Measurements from ENCODE around the gene TSPAN5.
"Not testable (repeated sequence)": the region's sequence is repeated elsewhere in the genome, so short reads cannot be mapped to it uniquely, and the experiment has no call there.

TSPAN5 gene

GRCh38 chr4:98542011-98542410 lies 116.4 kb downstream of the TSPAN5 start:
- H3K4me3 ChIP-seq (ENCODE audit: low read length): no peak overlapping the region
- no peaks in the 10 kb centered on the region for H3K9me3 ChIP-seq (ENCODE audit: insufficient read depth, low read depth, low read length)
- WGBS: 100% methylated on average over 1 of the region's 2 CpGs
- no peaks in the 10 kb centered on the region for H3K36me3 ChIP-seq (ENCODE audit: insufficient read depth, low read length)
- peaks cover 8% of the 10 kb centered on the region for H3K4me1 ChIP-seq (ENCODE audit: insufficient read depth, low read length)
- no peak overlapping the region for H3K27ac ChIP-seq (ENCODE audit: low read depth, low read length)
- H3K27me3 ChIP-seq (ENCODE audit: insufficient read depth, low read length): no peaks in the 10 kb centered on the region
- no peak overlapping the region for H3K9ac ChIP-seq (ENCODE audit: low read depth, low read length)

- Histone ChIP-seq H3K4me1 (ENCODE audit: insufficient read depth, low read length) (peaks cover 13% of the 10 kb centered on the region), H3K9me3 (ENCODE audit: insufficient read depth, low read depth, low read length) (no peaks in the 10 kb centered on the region), H3K9ac (ENCODE audit: low read depth, low read length) (no peak overlapping the region), H3K27me3 (ENCODE audit: insufficient read depth, low read length) (no peaks in the 10 kb centered on the region), H3K27ac (ENCODE audit: low read depth, low read length) (no peak overlapping the region), H3K36me3 (ENCODE audit: insufficient read depth, low read length) (no peaks in the 10 kb centered on the region), H3K4me3 (ENCODE audit: low read length) (no peak overlapping the region)
- WGBS: 96% methylated on average over 4 of the region's 4 CpGs
Observed at GRCh38 chr4:98540803-98541202, 117.6 kb downstream of the TSPAN5 start.

DNA sequence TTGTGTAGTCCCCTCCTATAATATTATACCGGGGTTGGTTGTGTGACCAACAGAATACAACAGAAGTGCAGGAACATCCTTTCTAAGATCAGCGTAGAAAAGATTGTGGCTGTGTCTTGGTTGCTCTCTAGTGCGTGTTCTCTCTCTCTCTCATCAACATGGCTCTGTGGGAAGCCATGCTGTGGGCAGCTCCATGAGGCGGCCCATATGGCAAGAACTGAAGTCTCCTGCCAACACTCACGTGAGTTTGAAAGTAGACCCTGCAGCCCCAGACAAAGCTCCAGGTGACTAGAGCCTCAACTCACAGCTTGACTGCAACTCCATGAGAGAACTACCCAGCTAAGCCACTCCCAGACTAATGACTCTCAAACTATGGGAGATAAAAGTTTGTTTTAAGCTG lies 118.7 kb downstream of the TSPAN5 start:
- WGBS: 94% methylated on average over 5 of the region's 5 CpGs

DNA sequence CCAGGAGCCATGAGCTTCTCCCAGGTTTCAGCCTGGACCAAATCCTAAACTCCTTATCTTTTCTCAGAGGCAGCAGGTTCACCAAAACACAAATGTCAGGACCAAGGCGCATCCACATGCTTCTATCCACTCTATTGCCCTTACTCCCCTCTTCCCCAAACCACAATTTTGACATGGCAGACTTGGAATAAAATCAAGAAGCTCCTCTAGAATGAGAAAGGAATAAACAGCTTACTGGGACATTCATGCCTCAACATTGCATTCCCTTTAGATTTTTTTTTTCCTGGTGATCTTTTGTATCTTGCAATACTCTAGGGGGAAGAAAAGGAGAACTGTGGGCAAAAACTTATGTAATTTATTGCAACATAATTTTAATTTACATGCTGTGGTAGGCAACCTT lies 119.1 kb downstream of the TSPAN5 start:
- no peak overlapping the region for H3K9ac ChIP-seq (ENCODE audit: low read depth, low read length)
- H3K4me1 ChIP-seq (ENCODE audit: insufficient read depth, low read length): peaks cover 13% of the 10 kb centered on the region
- H3K4me3 ChIP-seq (ENCODE audit: low read length): no peak overlapping the region
- no peak overlapping the region for H3K27ac ChIP-seq (ENCODE audit: low read depth, low read length)
- no peaks in the 10 kb centered on the region for H3K9me3 ChIP-seq (ENCODE audit: insufficient read depth, low read depth, low read length)
- no peaks in the 10 kb centered on the region for H3K36me3 ChIP-seq (ENCODE audit: insufficient read depth, low read length)
- H3K27me3 ChIP-seq (ENCODE audit: insufficient read depth, low read length): no peaks in the 10 kb centered on the region
- WGBS: 94% methylated on average over 1 of the region's 1 CpG

More for the DNA sequence above, 118.7 kb downstream of the TSPAN5 start:
- Histone ChIP-seq H3K4me3 (ENCODE audit: low read length) (no peak overlapping the region), H3K4me1 (ENCODE audit: insufficient read depth, low read length) (peaks cover 13% of the 10 kb centered on the region), H3K9ac (ENCODE audit: low read depth, low read length) (no peak overlapping the region), H3K36me3 (ENCODE audit: insufficient read depth, low read length) (no peaks in the 10 kb centered on the region), H3K9me3 (ENCODE audit: insufficient read depth, low read depth, low read length) (no peaks in the 10 kb centered on the region), H3K27ac (ENCODE audit: low read depth, low read length) (no peak overlapping the region), H3K27me3 (ENCODE audit: insufficient read depth, low read length) (no peaks in the 10 kb centered on the region)

GRCh38 chr4:98536631-98537030 lies 121.8 kb downstream of the TSPAN5 start:
- H3K27me3 ChIP-seq (ENCODE audit: insufficient read depth, low read length): no peaks in the 10 kb centered on the region
- WGBS: 73% methylated on average over 11 of the region's 11 CpGs
- peak overlapping the region; percentile 52; the same call in 1 of the 2 replicates for H3K9ac ChIP-seq (ENCODE audit: low read depth, low read length)
- H3K9me3 ChIP-seq (ENCODE audit: insufficient read depth, low read depth, low read length): no peaks in the 10 kb centered on the region
- H3K27ac ChIP-seq (ENCODE audit: low read depth, low read length): no peak overlapping the region
- H3K36me3 ChIP-seq (ENCODE audit: insufficient read depth, low read length): no peaks in the 10 kb centered on the region
- no peak overlapping the region for H3K4me3 ChIP-seq (ENCODE audit: low read length)
- H3K4me1 ChIP-seq (ENCODE audit: insufficient read depth, low read length): peaks cover 13% of the 10 kb centered on the region

GRCh38 chr4:98534146-98534545 lies 124.3 kb downstream of the TSPAN5 start:
- not testable (repeated sequence) for H3K36me3 ChIP-seq (ENCODE audit: insufficient read depth, low read length); H3K27ac ChIP-seq (ENCODE audit: low read depth, low read length); H3K9ac ChIP-seq (ENCODE audit: low read depth, low read length); H3K27me3 ChIP-seq (ENCODE audit: insufficient read depth, low read length); H3K4me3 ChIP-seq (ENCODE audit: low read length); H3K9me3 ChIP-seq (ENCODE audit: insufficient read depth, low read depth, low read length)
- WGBS: 97% methylated on average over 2 of the region's 2 CpGs
- H3K4me1 ChIP-seq (ENCODE audit: insufficient read depth, low read length): peaks cover 13% of the 10 kb centered on the region

GRCh38 chr4:98530572-98530971 lies 127.8 kb downstream of the TSPAN5 start:
- Histone ChIP-seq H3K27ac (ENCODE audit: low read depth, low read length) (no peak overlapping the region), H3K4me1 (ENCODE audit: insufficient read depth, low read length) (peaks cover 3% of the 10 kb centered on the region; the same call in 1 of the 2 replicates), H3K4me3 (ENCODE audit: low read length) (no peak overlapping the region), H3K36me3 (ENCODE audit: insufficient read depth, low read length) (no peaks in the 10 kb centered on the region), H3K9ac (ENCODE audit: low read depth, low read length) (no peak overlapping the region), H3K9me3 (ENCODE audit: insufficient read depth, low read depth, low read length) (no peaks in the 10 kb centered on the region), H3K27me3 (ENCODE audit: insufficient read depth, low read length) (no peaks in the 10 kb centered on the region)
- 75% methylated on average over 3 of the region's 3 CpGs for WGBS

- 100% methylated on average over 1 of the region's 2 CpGs for WGBS
- H3K9ac ChIP-seq (ENCODE audit: low read depth, low read length): no peak overlapping the region
- no peaks in the 10 kb centered on the region for H3K9me3 ChIP-seq (ENCODE audit: insufficient read depth, low read depth, low read length)
- H3K27ac ChIP-seq (ENCODE audit: low read depth, low read length): no peak overlapping the region
- H3K4me1 ChIP-seq (ENCODE audit: insufficient read depth, low read length): peaks cover 3% of the 10 kb centered on the region; the same call in 1 of the 2 replicates
- H3K36me3 ChIP-seq (ENCODE audit: insufficient read depth, low read length): no peaks in the 10 kb centered on the region
- no peak overlapping the region for H3K4me3 ChIP-seq (ENCODE audit: low read length)
- no peaks in the 10 kb centered on the region for H3K27me3 ChIP-seq (ENCODE audit: insufficient read depth, low read length)
Observed at GRCh38 chr4:98529970-98530569, 128.3 kb downstream of the TSPAN5 start.

DNA sequence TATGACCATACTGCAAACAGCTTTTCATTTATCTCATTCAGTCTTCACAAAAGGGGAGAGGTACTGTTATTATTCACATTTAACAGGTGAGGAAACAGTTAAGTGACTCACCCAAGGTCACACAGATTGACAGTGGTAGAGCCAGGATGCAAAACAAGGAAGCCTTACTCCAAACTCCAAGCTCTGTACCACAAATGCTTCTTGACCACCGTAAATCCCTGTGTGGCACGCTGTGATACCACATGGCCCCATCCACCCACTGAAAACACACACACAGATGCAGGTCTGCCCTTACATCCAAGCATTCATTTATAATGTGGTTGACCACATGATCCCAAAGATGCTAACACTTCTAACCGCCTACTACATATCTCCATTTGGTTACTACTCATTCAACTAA lies 129.5 kb downstream of the TSPAN5 start:
- WGBS: 92% methylated on average over 3 of the region's 3 CpGs
- H3K9me3 ChIP-seq (ENCODE audit: insufficient read depth, low read depth, low read length): no peaks in the 10 kb centered on the region

DNA sequence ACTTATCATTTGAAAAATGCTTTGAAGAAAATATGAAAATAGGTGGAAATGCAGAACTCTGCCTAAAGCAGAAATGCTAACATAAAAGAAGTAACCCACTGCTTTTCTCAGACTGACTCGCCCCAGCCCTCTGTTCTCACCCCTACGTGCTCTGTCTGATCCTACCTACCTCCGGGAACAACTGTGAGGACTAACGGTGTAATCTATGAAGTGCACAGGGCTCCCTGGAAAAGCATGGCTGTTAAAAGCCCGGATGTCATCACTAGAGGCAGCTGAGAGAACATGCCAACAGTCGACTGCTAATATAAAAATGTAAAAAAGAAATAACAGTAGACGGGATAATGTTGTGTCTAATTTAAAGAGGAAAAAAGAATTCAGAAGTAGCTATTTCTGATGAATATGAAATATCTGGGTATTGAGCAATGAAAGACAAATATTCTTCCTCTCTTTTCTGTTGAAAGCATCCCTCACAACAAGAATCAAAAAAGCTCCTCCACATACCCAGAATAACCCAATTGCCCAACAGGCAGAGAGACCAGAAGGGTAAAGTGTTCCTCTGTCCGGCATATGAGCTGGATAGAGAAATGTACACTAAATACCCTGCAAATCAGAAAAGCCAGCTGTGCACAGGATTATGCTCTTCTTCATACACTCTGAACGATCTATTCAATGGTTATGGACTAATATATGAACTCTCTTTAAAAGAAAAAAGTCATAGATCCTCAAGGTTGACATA lies 130.7 kb downstream of the TSPAN5 start:
- no peaks in the 10 kb centered on the region for H3K36me3 ChIP-seq (ENCODE audit: insufficient read depth, low read length)
- no peaks in the 10 kb centered on the region for H3K9me3 ChIP-seq (ENCODE audit: insufficient read depth, low read depth, low read length)
- H3K4me3 ChIP-seq (ENCODE audit: low read length): no peak overlapping the region
- peaks cover 6% of the 10 kb centered on the region for H3K4me1 ChIP-seq (ENCODE audit: insufficient read depth, low read length)
- no peak overlapping the region for H3K27ac ChIP-seq (ENCODE audit: low read depth, low read length)
- 92% methylated on average over 8 of the region's 9 CpGs for WGBS
- H3K9ac ChIP-seq (ENCODE audit: low read depth, low read length): no peak overlapping the region
- no peaks in the 10 kb centered on the region for H3K27me3 ChIP-seq (ENCODE audit: insufficient read depth, low read length)

More for the DNA sequence above, 129.5 kb downstream of the TSPAN5 start:
- Histone ChIP-seq H3K9ac (ENCODE audit: low read depth, low read length) (no peak overlapping the region), H3K27me3 (ENCODE audit: insufficient read depth, low read length) (no peaks in the 10 kb centered on the region), H3K36me3 (ENCODE audit: insufficient read depth, low read length) (no peaks in the 10 kb centered on the region), H3K4me3 (ENCODE audit: low read length) (no peak overlapping the region), H3K27ac (ENCODE audit: low read depth, low read length) (no peak overlapping the region), H3K4me1 (ENCODE audit: insufficient read depth, low read length) (peaks cover 3% of the 10 kb centered on the region; the same call in 1 of the 2 replicates)

DNA sequence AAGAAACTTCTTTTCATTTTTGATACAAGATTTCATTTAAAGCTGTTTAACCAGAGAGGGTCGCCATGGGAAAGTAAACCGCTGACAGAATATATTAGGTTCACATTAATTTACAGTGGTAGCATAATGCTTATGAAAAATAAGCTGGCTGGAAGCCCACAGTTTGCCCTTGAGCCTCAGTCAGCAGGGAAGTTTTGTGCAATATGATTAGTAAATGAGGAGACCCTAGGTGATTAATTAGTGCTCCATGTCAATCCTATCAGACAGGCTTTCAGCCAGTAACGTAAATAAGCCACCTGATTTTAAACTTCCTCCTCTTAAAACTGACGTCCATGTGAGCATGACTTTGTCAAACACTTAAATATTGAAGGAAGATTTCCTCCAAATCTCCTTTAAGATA lies 134.2 kb downstream of the TSPAN5 start:
- no peak overlapping the region for H3K9ac ChIP-seq (ENCODE audit: low read depth, low read length)
- H3K27me3 ChIP-seq (ENCODE audit: insufficient read depth, low read length): no peaks in the 10 kb centered on the region
- H3K4me3 ChIP-seq (ENCODE audit: low read length): no peak overlapping the region

More for the DNA sequence above, 134.2 kb downstream of the TSPAN5 start:
- H3K36me3 ChIP-seq (ENCODE audit: insufficient read depth, low read length): no peaks in the 10 kb centered on the region
- WGBS: 94% methylated on average over 4 of the region's 4 CpGs
- no peak overlapping the region for H3K27ac ChIP-seq (ENCODE audit: low read depth, low read length)
- no peaks in the 10 kb centered on the region for H3K9me3 ChIP-seq (ENCODE audit: insufficient read depth, low read depth, low read length)
- peaks cover 12% of the 10 kb centered on the region for H3K4me1 ChIP-seq (ENCODE audit: insufficient read depth, low read length)

Measured in HUES64 (cell line).